Measurements from ENCODE around the gene LRRC55.

LRRC55 gene

DNA sequence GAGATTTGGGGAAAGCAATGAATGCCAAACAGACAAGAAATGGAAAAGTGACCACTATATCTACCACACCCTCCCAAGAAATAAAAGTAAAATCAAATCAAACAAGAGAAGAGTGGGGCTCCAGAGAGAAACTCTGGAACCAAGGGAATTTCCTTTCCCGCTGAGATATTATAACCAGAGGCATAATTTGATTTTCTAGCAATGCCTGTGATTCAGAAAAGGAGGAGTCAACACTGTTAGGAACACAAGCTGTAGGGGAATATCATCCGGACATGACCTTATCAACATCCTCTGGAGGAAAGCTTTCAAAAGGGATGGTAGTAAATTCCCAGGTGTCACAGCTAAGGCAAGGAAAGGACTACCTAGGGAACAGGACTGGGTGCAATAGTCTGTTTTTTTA is 29.6 kb upstream of the LRRC55 start:
- H3K27me3 Mint-ChIP-seq (ENCODE audit: low read depth) = no peaks in the 10 kb centered on the region

DNA sequence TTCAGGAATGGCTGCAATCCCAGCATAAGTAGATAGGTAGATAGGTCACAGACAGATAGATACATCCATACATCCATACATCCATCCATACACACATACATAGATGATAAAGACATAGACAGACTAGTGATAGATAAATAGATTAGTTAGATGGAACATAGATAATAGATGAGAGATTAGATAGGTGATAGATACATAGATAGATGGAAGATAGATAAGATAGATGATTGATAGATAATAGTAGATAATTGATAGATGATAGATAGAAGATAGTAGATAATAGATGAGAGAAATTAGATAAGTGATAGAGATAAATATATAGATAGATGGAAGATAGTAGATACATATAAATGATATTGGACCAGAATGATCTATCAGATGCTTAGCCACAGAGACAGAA is 28.3 kb upstream of the LRRC55 start:
- Mint-ChIP-seq H3K27me3 (ENCODE audit: low read depth) (no peaks in the 10 kb centered on the region), H3K9me3 (no peaks in the 10 kb centered on the region), H3K4me1 (peaks cover 18% of the 10 kb centered on the region), H3K27ac (no peak overlapping the region), H3K4me3 (no peak overlapping the region), H3K36me3 (ENCODE audit: low read depth) (no peaks in the 10 kb centered on the region)
- TF ChIP-seq, protein P1, sequence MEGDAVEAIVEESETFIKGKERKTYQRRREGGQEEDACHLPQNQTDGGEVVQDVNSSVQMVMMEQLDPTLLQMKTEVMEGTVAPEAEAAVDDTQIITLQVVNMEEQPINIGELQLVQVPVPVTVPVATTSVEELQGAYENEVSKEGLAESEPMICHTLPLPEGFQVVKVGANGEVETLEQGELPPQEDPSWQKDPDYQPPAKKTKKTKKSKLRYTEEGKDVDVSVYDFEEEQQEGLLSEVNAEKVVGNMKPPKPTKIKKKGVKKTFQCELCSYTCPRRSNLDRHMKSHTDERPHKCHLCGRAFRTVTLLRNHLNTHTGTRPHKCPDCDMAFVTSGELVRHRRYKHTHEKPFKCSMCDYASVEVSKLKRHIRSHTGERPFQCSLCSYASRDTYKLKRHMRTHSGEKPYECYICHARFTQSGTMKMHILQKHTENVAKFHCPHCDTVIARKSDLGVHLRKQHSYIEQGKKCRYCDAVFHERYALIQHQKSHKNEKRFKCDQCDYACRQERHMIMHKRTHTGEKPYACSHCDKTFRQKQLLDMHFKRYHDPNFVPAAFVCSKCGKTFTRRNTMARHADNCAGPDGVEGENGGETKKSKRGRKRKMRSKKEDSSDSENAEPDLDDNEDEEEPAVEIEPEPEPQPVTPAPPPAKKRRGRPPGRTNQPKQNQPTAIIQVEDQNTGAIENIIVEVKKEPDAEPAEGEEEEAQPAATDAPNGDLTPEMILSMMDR (IDR thresholded peaks at IDR 0.05; ENCODE audit: unreplicated experiment in 3 of 3) = no peak

More for the DNA sequence above, 29.6 kb upstream of the LRRC55 start:
- H3K9me3 Mint-ChIP-seq = no peaks in the 10 kb centered on the region
- H3K4me3 Mint-ChIP-seq = no peak overlapping the region
- TF ChIP-seq, protein P1 (IDR thresholded peaks at IDR 0.05; ENCODE audit: unreplicated experiment in 3 of 3) = no peak
- no peaks in the 10 kb centered on the region for H3K36me3 Mint-ChIP-seq (ENCODE audit: low read depth)
- peaks cover 18% of the 10 kb centered on the region for H3K4me1 Mint-ChIP-seq
- H3K27ac Mint-ChIP-seq = no peak overlapping the region

GRCh38 chr11:57154739-57155138 is 27.0 kb upstream of the LRRC55 start:
- Mint-ChIP-seq H3K36me3 (ENCODE audit: low read depth) (no peaks in the 10 kb centered on the region), H3K4me1 (peaks cover 15% of the 10 kb centered on the region)
- TF ChIP-seq, protein P1 (IDR thresholded peaks at IDR 0.05; ENCODE audit: unreplicated experiment in 3 of 3) = no peak

GRCh38 chr11:57155400-57155799 is 26.4 kb upstream of the LRRC55 start:
- H3K27me3 Mint-ChIP-seq (ENCODE audit: low read depth) = peaks cover 6% of the 10 kb centered on the region
- H3K9me3 Mint-ChIP-seq = no peaks in the 10 kb centered on the region

More at GRCh38 chr11:57154739-57155138, 27.0 kb upstream of the LRRC55 start:
- Mint-ChIP-seq H3K4me3 (no peak overlapping the region), H3K27me3 (ENCODE audit: low read depth) (no peaks in the 10 kb centered on the region), H3K27ac (no peak overlapping the region), H3K9me3 (no peaks in the 10 kb centered on the region)

DNA sequence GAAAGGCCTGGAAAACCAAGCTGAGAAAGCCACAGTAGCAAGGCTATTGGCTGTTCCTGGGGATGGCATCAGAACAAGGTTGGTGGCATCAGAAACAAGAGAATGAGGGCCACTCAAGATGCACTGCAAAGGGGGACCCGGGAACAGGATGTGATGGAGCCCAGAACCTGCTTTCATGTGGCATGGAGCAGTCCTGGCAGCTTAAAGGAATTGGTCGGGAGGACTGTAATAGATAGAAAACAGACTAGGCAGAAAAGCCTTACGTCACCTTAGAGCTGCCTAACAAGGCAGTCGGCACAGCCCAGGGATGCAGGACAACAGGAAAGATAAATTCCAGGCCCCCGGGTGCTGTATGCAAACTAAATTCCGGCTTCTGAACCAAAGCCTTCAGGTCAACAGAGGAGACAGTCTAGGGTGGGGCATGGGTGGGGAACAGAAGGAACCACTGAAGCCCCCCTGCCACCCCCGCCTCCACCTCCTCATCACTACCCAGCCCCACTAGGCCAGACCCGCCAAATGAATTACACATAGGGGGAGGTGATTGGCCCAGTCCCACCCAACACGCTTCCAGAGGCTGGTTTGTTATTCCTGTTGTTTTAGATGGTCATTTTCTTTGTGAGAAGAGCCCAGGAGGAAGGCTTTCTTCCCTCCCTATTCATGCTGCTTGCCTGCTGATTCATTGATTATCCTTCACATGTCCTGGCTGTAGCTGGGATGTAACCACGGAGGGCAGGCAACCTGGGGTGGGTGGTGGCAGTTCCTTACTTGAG is 25.7 kb upstream of the LRRC55 start:
- no peaks in the 10 kb centered on the region for H3K36me3 Mint-ChIP-seq (ENCODE audit: low read depth)
- peaks cover 6% of the 10 kb centered on the region for H3K27me3 Mint-ChIP-seq (ENCODE audit: low read depth)
- no peak overlapping the region for H3K27ac Mint-ChIP-seq
- TF ChIP-seq, protein P1 (IDR thresholded peaks at IDR 0.05; ENCODE audit: unreplicated experiment in 3 of 3) = no peak
- no peak overlapping the region for H3K4me3 Mint-ChIP-seq
- H3K4me1 Mint-ChIP-seq = peaks cover 11% of the 10 kb centered on the region
- no peaks in the 10 kb centered on the region for H3K9me3 Mint-ChIP-seq

More at GRCh38 chr11:57155400-57155799, 26.4 kb upstream of the LRRC55 start:
- peaks cover 15% of the 10 kb centered on the region for H3K4me1 Mint-ChIP-seq
- no peak overlapping the region for H3K4me3 Mint-ChIP-seq
- H3K36me3 Mint-ChIP-seq (ENCODE audit: low read depth) = no peaks in the 10 kb centered on the region
- H3K27ac Mint-ChIP-seq = no peak overlapping the region
- TF ChIP-seq, protein P1 (IDR thresholded peaks at IDR 0.05; ENCODE audit: unreplicated experiment in 3 of 3) = no peak

- Mint-ChIP-seq H3K4me3 (no peak overlapping the region), H3K36me3 (ENCODE audit: low read depth) (no peaks in the 10 kb centered on the region), H3K9me3 (no peaks in the 10 kb centered on the region), H3K27me3 (ENCODE audit: low read depth) (peaks cover 6% of the 10 kb centered on the region), H3K4me1 (peaks cover 17% of the 10 kb centered on the region), H3K27ac (no peak overlapping the region)
- TF ChIP-seq, protein P1 (IDR thresholded peaks at IDR 0.05; ENCODE audit: unreplicated experiment in 3 of 3) = no peak
Observed at GRCh38 chr11:57156928-57157327, 24.8 kb upstream of the LRRC55 start.

All from nephron (organoid).